ENCODE measurements around the gene MAPKAPK2.

DNA sequence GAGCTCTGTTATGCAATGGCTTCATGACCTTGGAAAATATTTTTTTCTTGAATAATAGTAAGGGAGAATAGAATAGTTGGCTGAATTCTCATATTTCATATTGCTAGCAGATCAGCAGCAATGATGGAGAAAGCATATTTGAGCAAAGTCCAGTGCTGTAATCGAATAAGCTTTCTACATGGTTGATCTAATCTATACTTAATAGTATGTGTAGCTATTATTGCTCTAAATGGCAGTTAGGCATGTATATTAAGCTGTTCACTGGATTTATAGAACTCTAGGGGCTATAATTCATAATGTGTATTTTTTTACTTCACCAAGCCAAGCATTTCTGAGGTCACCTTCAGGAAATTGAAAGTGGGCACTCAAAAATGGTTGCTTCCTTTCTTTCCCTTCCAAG lies 75.9 kb downstream of the MAPKAPK2 start:
- TF ChIP-seq POLR2A (IDR thresholded peaks at IDR 0.05) (no peak), CTCF (IDR thresholded peaks at IDR 0.05) (no peak)

Measured in upper lobe of left lung (tissue), 4 donors.